BJ (cell line): ENCODE data around the gene MPHOSPH9. TPM values are rescaled to one million over a fixed set of nuclear protein-coding genes. Genes with fewer than 3 reads are reported as not detected.

Experiments used
- CTCF ChIA-PET: fragments of 350-600 bp; formaldehyde crosslinking; extraction: SDS; loops from one replicate; lab custom pipeline; 2021; ENCODE audit warnings: antibody characterized with exemption, inconsistent platforms; lab: Yijun Ruan, JAX
- POLR2A ChIA-PET: fragments of 300-600 bp; sonication (Branson Sonifier 250); formaldehyde crosslinking; extraction: SDS; loops from one replicate; lab custom pipeline; 2021; ENCODE audit warnings: antibody characterized with exemption; lab: Charles Lee
- DNase-seq: peaks from one replicate; pipeline ENCODE4 v3.0.0-alpha.2; 2011; ENCODE audit warnings: low read depth
- H3K27me3 ChIP-seq: 2 replicates; pipeline ENCODE4 v1.6.0; 2011; ENCODE audit warnings: low read length; ENCODE audit not compliant: control insufficient read depth, insufficient read depth
- H3K36me3 ChIP-seq: 2 replicates; pipeline ENCODE4 v1.5.1; 2011; ENCODE audit warnings: low read length; ENCODE audit not compliant: control insufficient read depth, insufficient read depth
- H3K4me3 ChIP-seq: 2 replicates; pipeline ENCODE4 v1.5.1; 2011; ENCODE audit warnings: low read depth, mild to moderate bottlenecking, control low read depth, low read length
- polyA plus RNA-seq: library from polyadenylated mRNA; depleted of rRNA; stranded (reverse); fragments of >200 nt; gene quantifications from 2 replicates; pipeline ENCODE4 v1.2.3, GENCODE V29; 2011
- TF ChIP-seq, protein P1 (sequence below): IDR thresholded peaks from 2 replicates; pipeline ENCODE4 v1.5.1; 2011; ENCODE audit warnings: low read depth, mild to moderate bottlenecking, control low read depth, inconsistent platforms, low read length, moderate library complexity; ENCODE audit not compliant: insufficient read depth

MPHOSPH9 gene
- polyA plus RNA-seq, 1 experiment, result 7.6 TPM

DNA sequence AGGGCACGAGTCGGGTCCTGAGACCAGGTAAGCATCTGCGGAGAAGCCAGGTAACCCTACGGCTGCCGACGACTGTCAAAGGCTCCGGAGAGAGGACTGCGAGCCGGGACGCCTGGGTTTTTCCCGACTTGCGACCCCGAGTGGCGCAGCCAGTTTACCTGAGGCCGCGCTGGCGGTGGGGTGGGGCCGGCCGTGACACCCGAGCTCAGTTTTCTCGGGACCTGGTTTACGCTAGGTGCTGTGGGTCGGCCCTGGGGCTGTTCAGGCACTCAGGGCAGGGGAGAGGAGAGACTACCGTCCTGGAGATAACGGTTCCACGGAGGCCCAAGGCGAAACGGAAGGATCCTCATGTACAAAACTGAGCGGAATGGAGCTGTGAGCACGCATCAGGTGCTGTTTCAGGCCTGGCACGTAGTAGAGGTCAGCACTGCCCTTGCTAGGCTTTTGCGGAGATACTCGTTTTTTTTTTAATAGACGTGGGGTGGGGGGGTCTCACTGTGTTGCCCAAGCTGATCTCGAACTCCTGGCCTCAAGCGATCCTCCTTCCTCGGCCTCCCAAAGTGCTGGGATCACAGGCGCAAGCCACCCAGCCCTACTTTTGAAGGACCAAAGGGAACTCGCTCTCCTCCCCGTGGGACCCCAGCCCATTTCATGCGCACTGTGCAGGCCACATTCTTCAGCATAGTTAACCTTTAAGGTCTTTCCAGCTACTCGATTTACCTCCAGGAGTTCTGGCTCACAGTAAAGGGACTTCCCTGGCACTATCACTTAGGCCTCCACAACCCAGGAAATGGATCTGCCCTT, 766 bp upstream of the MPHOSPH9 start:
- CTCF ChIA-PET, result interaction anchor here (0.6 to 10.1 kb wide), 8 partner anchors 132 to 680 kb away, joined by 3 to 156 read pairs (median 3); partner anchors contain the start of genes HIP1R and OGFOD2
- TF ChIP-seq, protein P1, sequence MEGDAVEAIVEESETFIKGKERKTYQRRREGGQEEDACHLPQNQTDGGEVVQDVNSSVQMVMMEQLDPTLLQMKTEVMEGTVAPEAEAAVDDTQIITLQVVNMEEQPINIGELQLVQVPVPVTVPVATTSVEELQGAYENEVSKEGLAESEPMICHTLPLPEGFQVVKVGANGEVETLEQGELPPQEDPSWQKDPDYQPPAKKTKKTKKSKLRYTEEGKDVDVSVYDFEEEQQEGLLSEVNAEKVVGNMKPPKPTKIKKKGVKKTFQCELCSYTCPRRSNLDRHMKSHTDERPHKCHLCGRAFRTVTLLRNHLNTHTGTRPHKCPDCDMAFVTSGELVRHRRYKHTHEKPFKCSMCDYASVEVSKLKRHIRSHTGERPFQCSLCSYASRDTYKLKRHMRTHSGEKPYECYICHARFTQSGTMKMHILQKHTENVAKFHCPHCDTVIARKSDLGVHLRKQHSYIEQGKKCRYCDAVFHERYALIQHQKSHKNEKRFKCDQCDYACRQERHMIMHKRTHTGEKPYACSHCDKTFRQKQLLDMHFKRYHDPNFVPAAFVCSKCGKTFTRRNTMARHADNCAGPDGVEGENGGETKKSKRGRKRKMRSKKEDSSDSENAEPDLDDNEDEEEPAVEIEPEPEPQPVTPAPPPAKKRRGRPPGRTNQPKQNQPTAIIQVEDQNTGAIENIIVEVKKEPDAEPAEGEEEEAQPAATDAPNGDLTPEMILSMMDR, result no peak
- Histone ChIP-seq H3K4me3 (peak overlapping the region; percentile 85), H3K27me3 (no peaks in the 10 kb centered on the region), H3K36me3 (no peaks in the 10 kb centered on the region)
- no peak for DNase-seq
- POLR2A ChIA-PET, result interaction anchor here (0.6 to 1.6 kb wide), 5 partner anchors 8 to 258 kb away, joined by 3 to 4 read pairs (median 3); partner anchors contain the start of gene OGFOD2

DNA sequence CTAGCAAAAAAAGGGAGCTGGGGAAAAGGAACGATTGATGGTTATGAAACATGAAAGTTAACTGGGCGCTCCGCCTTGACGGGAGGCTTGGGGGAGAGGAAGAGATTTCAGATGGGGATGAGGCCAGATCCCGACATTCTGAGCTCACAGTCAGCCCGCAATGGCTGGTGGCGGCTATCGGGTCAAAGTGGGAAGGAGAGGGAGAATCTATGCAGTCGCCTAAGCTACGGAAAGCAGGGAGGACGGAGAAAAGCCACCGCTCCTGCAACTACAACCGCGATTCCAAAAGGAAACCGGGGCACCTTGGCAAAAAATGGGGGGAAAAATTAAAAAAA, 502 bp downstream of the MPHOSPH9 start:
- POLR2A ChIA-PET, result interaction anchor here (0.6 to 1.6 kb wide), 9 partner anchors 10 to 259 kb away, joined by 3 to 5 read pairs (median 4); partner anchors contain the start of gene OGFOD2
- CTCF ChIA-PET, result interaction anchor here (1.0 to 10.1 kb wide), 4 partner anchors 9 to 279 kb away, joined by 3 to 156 read pairs (median 4); no protein-coding TSS in a partner anchor
- TF ChIP-seq, protein P1, result no peak
- no peak for DNase-seq
- H3K4me3 ChIP-seq, result peak overlapping the region; percentile 69
- no peaks in the 10 kb centered on the region for H3K27me3 ChIP-seq
- no peaks in the 10 kb centered on the region for H3K36me3 ChIP-seq

DNA sequence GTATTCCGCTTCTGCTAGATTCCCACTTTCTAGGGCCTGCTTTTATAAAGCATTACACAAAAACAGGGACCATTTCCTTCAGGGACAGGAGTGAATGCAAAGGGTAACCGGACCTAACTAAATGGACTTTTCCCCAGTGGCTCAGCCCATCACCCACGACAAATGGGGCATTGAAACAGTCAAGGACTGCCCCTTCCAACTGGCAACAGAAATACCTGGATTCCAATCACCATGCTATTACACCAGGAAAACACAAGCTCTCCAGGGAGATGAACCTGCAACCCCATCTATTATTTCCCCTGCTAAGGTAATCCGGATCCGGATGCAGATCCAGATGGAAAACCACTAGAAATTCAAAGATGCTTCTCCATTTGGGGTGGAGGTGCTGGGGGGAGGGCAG, 1.0 kb downstream of the MPHOSPH9 start:
- H3K36me3 ChIP-seq, result no peaks in the 10 kb centered on the region
- DNase-seq, result no peak
- TF ChIP-seq, protein P1, result no peak
- ChIA-PET CTCF (interaction anchor here (0.9 to 10.1 kb wide), 2 partner anchors 9 to 192 kb away, joined by 3 to 156 read pairs; no protein-coding TSS in a partner anchor), POLR2A (interaction anchor here (0.7 to 1.4 kb wide), 3 partner anchors 22 to 208 kb away, joined by 3 to 4 read pairs (median 4); no protein-coding TSS in a partner anchor)
- H3K27me3 ChIP-seq, result no peaks in the 10 kb centered on the region
- H3K4me3 ChIP-seq, result peak overlapping the region; percentile 69

DNA sequence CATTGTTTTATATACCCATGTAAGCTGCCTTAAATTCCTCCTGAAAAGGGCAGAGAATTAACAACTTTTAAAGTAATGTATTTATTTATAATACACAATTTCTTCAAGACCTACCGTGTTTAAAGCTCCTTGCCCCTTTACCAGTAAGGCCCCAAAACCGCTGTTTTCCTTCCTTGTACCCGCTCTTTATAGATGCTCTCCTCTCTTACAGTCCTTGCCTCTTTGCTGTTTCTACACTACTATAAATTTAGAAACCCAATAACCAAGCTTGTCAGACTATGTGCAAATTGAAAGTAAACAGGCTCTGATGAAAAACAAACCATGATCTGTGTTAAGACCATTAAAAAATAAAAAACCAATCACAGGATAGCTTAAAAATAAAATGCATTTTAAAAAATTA, 3.9 kb downstream of the MPHOSPH9 start:
- POLR2A ChIA-PET, result no interaction called here
- H3K27me3 ChIP-seq, result no peaks in the 10 kb centered on the region
- CTCF ChIA-PET, result interaction anchor here (0.7 to 1.1 kb wide), 3 partner anchors 9 to 185 kb away, joined by 3 to 7 read pairs (median 3); no protein-coding TSS in a partner anchor
- no peaks in the 10 kb centered on the region for H3K36me3 ChIP-seq
- TF ChIP-seq, protein P1, result no peak
- H3K4me3 ChIP-seq, result no peak overlapping the region
- no peak for DNase-seq

DNA sequence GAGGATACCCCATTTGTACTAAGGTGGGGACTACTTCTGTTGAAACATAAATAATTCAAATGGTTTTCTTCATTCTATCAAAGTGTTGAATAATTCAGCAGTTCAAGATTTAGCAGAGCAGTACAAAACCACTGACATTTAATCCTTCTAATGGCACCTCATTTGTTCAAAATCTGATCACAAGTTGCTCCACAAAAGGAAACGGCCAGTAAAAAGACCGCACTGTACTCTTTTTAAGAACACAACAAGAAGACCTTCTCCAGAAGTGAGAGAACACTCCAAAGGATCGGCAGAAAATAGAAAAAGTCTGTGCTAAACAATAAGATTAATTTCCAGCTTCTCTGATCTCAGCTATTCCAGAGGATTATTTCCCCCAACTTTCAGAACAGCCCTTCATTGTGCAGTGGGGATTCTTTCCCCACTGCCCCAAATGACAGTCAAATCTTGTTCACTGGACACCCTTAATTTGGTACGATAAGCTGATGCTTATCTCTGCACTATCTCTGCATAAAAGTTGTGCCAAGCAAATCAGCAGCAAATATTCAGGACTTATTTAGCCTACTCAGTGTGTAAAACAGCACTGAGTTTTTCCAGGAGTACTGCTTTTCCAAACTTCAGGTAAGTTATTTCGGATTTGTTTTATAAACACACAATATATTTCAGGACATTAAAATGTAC, 5.2 kb downstream of the MPHOSPH9 start:
- ChIA-PET CTCF (interaction anchor here (0.6 to 2.8 kb wide), 2 partner anchors 10 to 58 kb away, joined by 3 to 10 read pairs; no protein-coding TSS in a partner anchor), POLR2A (no interaction called here)
- no peak for DNase-seq
- TF ChIP-seq, protein P1, result no peak
- Histone ChIP-seq H3K27me3 (no peaks in the 10 kb centered on the region), H3K4me3 (no peak overlapping the region), H3K36me3 (no peaks in the 10 kb centered on the region)
